Activated CD4-positive, alpha-beta T cell treated with anti-CD3 and anti-CD28 coated beads, Interleukin-2, amount 10 ng/mL, durations not matched to agents 24 days and 14 days (primary cell): ENCODE data around the gene EIF3B. TPM values are rescaled to one million over a fixed set of nuclear protein-coding genes. Genes with fewer than 3 reads are reported as not detected.

Source experiments
- total RNA-seq: library from RNA; stranded (reverse); gene quantifications from 2 replicates; pipeline ENCODE4 v1.2.3, GENCODE V29; 2022

The EIF3B gene
- total RNA-seq, 1 donor from 2014 or later = 284 TPM

Other genes with a start within 250 kb of the EIF3B start
- gene MAD1L1, start 121.9 kb upstream of the EIF3B start, total RNA-seq = 48.3 and 54.0 TPM in 2 replicates
- 47.2 and 47.9 TPM in 2 replicates for gene MRM2, start 112.6 kb upstream of the EIF3B start, total RNA-seq
- gene NUDT1, start 112.6 kb upstream of the EIF3B start, total RNA-seq = 69.9 and 81.6 TPM in 2 replicates
- 42.2 and 42.4 TPM in 2 replicates for gene SNX8, start 40.4 kb upstream of the EIF3B start, total RNA-seq
- 5.8 and 6.4 TPM in 2 replicates for gene CHST12, start 48.8 kb downstream of the EIF3B start, total RNA-seq
- gene GRIFIN, start 121.6 kb downstream of the EIF3B start, total RNA-seq = not detected in 2 replicates
- gene LFNG, start 164.9 kb downstream of the EIF3B start, total RNA-seq = 33.9 and 34.2 TPM in 2 replicates
- gene BRAT1, start 200.7 kb downstream of the EIF3B start, total RNA-seq = 39.5 and 40.9 TPM in 2 replicates
- gene IQCE, start 204.2 kb downstream of the EIF3B start, total RNA-seq = 11.7 and 12.3 TPM in 2 replicates